OCI-LY7 (cell line): ENCODE measurements around the gene COL18A1. TPM values are rescaled to one million over a fixed set of nuclear protein-coding genes. Genes with fewer than 3 reads are reported as not detected.

Experiments used
- BruUV-seq: library from RNA; stranded (reverse); fragments of 400-500 nt; replicated peaks from 2 replicates; lab custom pipeline; 2021; lab: Mats Ljungman, UMichigan
- CTCF ChIA-PET: fragments of 300-600 bp; sonication (Branson Sonifier 250); formaldehyde crosslinking; loops from one replicate; lab custom pipeline; 2022; ENCODE audit warnings: antibody characterized with exemption; ENCODE audit not compliant: unreplicated experiment; lab: Charles Lee
- POLR2A ChIA-PET: fragments of 300-600 bp; sonication (Branson Sonifier 250); formaldehyde crosslinking; loops from one replicate; lab custom pipeline; 2022; ENCODE audit warnings: antibody characterized with exemption; lab: Charles Lee
- DNase-seq: peaks from one replicate; pipeline ENCODE4 v3.0.0-alpha.2; 2015; ENCODE audit warnings: low spot score
- H2AFZ ChIP-seq: fragments of 200-600 bp; sonication (generic), shearing (Covaris generic); 2 replicates; pipeline ENCODE4 v1.6.1; 2014; ENCODE audit warnings: mild to moderate bottlenecking, antibody characterized with exemption, low read length, moderate library complexity
- H3K27ac ChIP-seq: fragments of 200-600 bp; sonication (generic); 2 replicates; pipeline ENCODE4 v1.5.1; 2014; ENCODE audit warnings: mixed run types, low read depth, mild to moderate bottlenecking, moderate library complexity, low read length, inconsistent platforms; ENCODE audit not compliant: poor library complexity, severe bottlenecking
- H3K36me3 ChIP-seq: fragments of 200-600 bp; sonication (generic); 2 replicates; pipeline ENCODE4 v1.6.1; 2014; ENCODE audit warnings: mild to moderate bottlenecking, antibody characterized with exemption, low read length, moderate library complexity, mixed read lengths; ENCODE audit not compliant: insufficient read depth
- H3K4me1 ChIP-seq: fragments of 200-600 bp; sonication (generic); 2 replicates; pipeline ENCODE4 v1.5.1; 2014; ENCODE audit warnings: mild to moderate bottlenecking, low read length; ENCODE audit not compliant: insufficient read depth, poor library complexity, severe bottlenecking
- H3K4me2 ChIP-seq: fragments of 200-600 bp; sonication (generic); 2 replicates; pipeline ENCODE4 v1.6.1; 2014; ENCODE audit warnings: mild to moderate bottlenecking, low read length
- H3K4me3 ChIP-seq: fragments of 200-600 bp; sonication (generic); 2 replicates; pipeline ENCODE4 v1.5.1; 2014; ENCODE audit warnings: mild to moderate bottlenecking, low read depth, low read length; ENCODE audit not compliant: poor library complexity, severe bottlenecking
- H3K79me2 ChIP-seq: fragments of 200-600 bp; sonication (generic); 2 replicates; pipeline ENCODE4 v1.6.1; 2016; ENCODE audit warnings: low read depth, mild to moderate bottlenecking, low read length, moderate library complexity, mixed read lengths; ENCODE audit not compliant: insufficient read depth
- H3K9me2 ChIP-seq: fragments of 200-600 bp; sonication (generic); 2 replicates; pipeline ENCODE4 v1.6.1; 2016; ENCODE audit warnings: mild to moderate bottlenecking, low read length, mixed read lengths; ENCODE audit not compliant: insufficient read depth
- H3K9me3 ChIP-seq: fragments of 200-600 bp; sonication (generic); 2 replicates; pipeline ENCODE4 v1.6.1; 2014; ENCODE audit warnings: mild to moderate bottlenecking, mixed run types, low read length, mixed read lengths
- H4K20me1 ChIP-seq: fragments of 200-600 bp; sonication (generic); 2 replicates; pipeline ENCODE4 v1.6.1; 2014; ENCODE audit warnings: mild to moderate bottlenecking, antibody characterized with exemption, low read length, moderate library complexity, mixed read lengths; ENCODE audit not compliant: insufficient read depth
- CTCF ChIP-seq: fragments of 200-600 bp; sonication (generic); conservative IDR thresholded peaks from 2 replicates; pipeline ENCODE4 v1.5.1; 2014; ENCODE audit warnings: mild to moderate bottlenecking, antibody characterized with exemption, low read length, moderate library complexity, mixed read lengths
- EZH2phosphoT487 ChIP-seq: fragments of 200-600 bp; sonication (generic); IDR thresholded peaks from 2 replicates; pipeline ENCODE4 v1.6.1; 2018; ENCODE audit warnings: low read depth, borderline replicate concordance, mild to moderate bottlenecking, mixed run types, antibody characterized with exemption, low read length, moderate library complexity, mixed read lengths
- intact Hi-C: fragments of 100-400 bp; cut with micrococcal nuclease; formaldehyde crosslinking; loops from one replicate; pipeline ENCODE4 v1.10.0; 2022; ENCODE audit not compliant: unreplicated experiment
- total RNA-seq, 2 experiments: library from RNA; depleted of rRNA in 1 of 2; stranded (reverse); fragments of >200 nt in 1 of 2; shearing (Covaris generic) in 1 of 2; gene quantifications; 2 replicates each; pipeline ENCODE4 v1.2.3, GENCODE V29; 2014 to 2022

The COL18A1 gene
- total RNA-seq, 2 experiments from 2014 or later: 0.23 to 7.4 TPM

GRCh38 chr21:45474323-45474950, 69.5 kb downstream of the COL18A1 start:
- ChIA-PET CTCF (no interaction called here), POLR2A (no interaction called here)
- H2AFZ ChIP-seq: no peak overlapping the region
- no peaks in the 10 kb centered on the region for H4K20me1 ChIP-seq
- H3K4me1 ChIP-seq: peaks cover 5% of the 10 kb centered on the region
- intact Hi-C loops: no loop called here
- TF ChIP-seq CTCF: no peak
- TF ChIP-seq EZH2phosphoT487: no peak
- H3K79me2 ChIP-seq: no peaks in the 10 kb centered on the region
- no peak for DNase-seq
- no peak overlapping the region for H3K27ac ChIP-seq
- H3K4me2 ChIP-seq: no peak overlapping the region
- no peaks in the 10 kb centered on the region for H3K9me2 ChIP-seq
- no TSS peak for BruUV-seq
- no peaks in the 10 kb centered on the region for H3K9me3 ChIP-seq
- H3K36me3 ChIP-seq: no peaks in the 10 kb centered on the region
- no peak overlapping the region for H3K4me3 ChIP-seq

GRCh38 chr21:45475004-45475685, 70.2 kb downstream of the COL18A1 start:
- H3K79me2 ChIP-seq: no peaks in the 10 kb centered on the region
- BruUV-seq: no TSS peak
- peaks cover 5% of the 10 kb centered on the region for H3K4me1 ChIP-seq
- H3K9me3 ChIP-seq: no peaks in the 10 kb centered on the region
- no peak overlapping the region for H3K4me2 ChIP-seq
- CTCF ChIA-PET: no interaction called here
- no peak overlapping the region for H2AFZ ChIP-seq
- H3K4me3 ChIP-seq: no peak overlapping the region
- POLR2A ChIA-PET: no interaction called here
- H3K36me3 ChIP-seq: no peaks in the 10 kb centered on the region
- no peaks in the 10 kb centered on the region for H4K20me1 ChIP-seq
- intact Hi-C loops: no loop called here
- no peaks in the 10 kb centered on the region for H3K9me2 ChIP-seq
- no peak for DNase-seq
- TF ChIP-seq EZH2phosphoT487: no peak
- TF ChIP-seq CTCF: no peak
- no peak overlapping the region for H3K27ac ChIP-seq
